ENCODE measurements around the gene PLCD3. TPM values are rescaled to one million over a fixed set of nuclear protein-coding genes. Genes with fewer than 3 reads are reported as not detected.

PLCD3 gene
- total and polyA plus RNA-seq, 9 of the 15 experiments (the other 6 are each of a cell fraction or from before 2014, with no cell fraction given) = 0.20 to 22.6 (median 7.5) TPM

DNA sequence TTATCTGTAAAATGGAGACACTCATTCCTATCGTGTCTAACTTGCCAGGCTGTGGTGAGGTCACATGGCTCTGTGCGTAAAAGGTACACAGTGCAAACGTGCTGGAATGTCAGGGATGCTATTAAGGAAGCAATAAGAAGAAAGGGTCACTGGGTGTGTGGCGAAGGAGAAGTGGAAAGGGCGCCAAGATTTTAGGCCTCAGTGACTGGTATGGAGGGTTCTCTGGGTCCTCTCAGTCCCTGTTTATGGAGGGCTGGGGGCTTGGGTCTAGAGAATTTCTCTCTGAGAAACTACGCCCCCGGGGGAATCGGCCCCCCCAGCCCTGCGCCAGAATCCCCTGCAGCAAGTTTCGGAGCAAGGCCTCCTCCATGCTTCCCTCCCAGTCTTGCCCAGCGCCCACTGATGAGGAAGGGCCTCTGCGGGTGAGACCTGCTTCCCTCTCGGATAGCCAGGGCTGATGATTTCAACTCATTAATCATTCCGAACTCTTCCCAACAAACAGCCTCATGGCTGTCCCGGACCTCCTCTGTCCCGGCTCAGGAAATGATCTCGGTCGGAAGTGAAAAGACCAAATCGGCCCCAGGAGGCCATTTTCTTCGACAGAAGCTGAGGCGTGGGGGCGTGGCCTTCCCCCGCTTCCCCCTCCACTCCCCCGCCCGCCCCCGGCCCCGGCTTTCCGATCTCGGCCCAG, 14.7 kb upstream of the PLCD3 start (continued):
- TF ChIP-seq, protein P1, sequence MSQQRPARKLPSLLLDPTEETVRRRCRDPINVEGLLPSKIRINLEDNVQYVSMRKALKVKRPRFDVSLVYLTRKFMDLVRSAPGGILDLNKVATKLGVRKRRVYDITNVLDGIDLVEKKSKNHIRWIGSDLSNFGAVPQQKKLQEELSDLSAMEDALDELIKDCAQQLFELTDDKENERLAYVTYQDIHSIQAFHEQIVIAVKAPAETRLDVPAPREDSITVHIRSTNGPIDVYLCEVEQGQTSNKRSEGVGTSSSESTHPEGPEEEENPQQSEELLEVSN (IDR thresholded peaks at IDR 0.05; ENCODE audit: borderline replicate concordance in 1 of 2, extremely low read depth in 1 of 2, insufficient read depth in 1 of 2, insufficient read length in 1 of 2, low read depth in 1 of 2, low read length in 1 of 2, poor library complexity in 1 of 2, severe bottlenecking in 1 of 2) = peak in 1 of 2 experiments; percentile 22
- TF ChIP-seq ZNF232 (CRISPR knock-in tag; IDR thresholded peaks at IDR 0.05) = no peak
- TF ChIP-seq ZNF79 (CRISPR knock-in tag; IDR thresholded peaks at IDR 0.05; ENCODE audit: low read depth) = 0 out of 2 replicates have a peak, but pooled peaks have one; percentile 52
- TF ChIP-seq, protein P2, sequence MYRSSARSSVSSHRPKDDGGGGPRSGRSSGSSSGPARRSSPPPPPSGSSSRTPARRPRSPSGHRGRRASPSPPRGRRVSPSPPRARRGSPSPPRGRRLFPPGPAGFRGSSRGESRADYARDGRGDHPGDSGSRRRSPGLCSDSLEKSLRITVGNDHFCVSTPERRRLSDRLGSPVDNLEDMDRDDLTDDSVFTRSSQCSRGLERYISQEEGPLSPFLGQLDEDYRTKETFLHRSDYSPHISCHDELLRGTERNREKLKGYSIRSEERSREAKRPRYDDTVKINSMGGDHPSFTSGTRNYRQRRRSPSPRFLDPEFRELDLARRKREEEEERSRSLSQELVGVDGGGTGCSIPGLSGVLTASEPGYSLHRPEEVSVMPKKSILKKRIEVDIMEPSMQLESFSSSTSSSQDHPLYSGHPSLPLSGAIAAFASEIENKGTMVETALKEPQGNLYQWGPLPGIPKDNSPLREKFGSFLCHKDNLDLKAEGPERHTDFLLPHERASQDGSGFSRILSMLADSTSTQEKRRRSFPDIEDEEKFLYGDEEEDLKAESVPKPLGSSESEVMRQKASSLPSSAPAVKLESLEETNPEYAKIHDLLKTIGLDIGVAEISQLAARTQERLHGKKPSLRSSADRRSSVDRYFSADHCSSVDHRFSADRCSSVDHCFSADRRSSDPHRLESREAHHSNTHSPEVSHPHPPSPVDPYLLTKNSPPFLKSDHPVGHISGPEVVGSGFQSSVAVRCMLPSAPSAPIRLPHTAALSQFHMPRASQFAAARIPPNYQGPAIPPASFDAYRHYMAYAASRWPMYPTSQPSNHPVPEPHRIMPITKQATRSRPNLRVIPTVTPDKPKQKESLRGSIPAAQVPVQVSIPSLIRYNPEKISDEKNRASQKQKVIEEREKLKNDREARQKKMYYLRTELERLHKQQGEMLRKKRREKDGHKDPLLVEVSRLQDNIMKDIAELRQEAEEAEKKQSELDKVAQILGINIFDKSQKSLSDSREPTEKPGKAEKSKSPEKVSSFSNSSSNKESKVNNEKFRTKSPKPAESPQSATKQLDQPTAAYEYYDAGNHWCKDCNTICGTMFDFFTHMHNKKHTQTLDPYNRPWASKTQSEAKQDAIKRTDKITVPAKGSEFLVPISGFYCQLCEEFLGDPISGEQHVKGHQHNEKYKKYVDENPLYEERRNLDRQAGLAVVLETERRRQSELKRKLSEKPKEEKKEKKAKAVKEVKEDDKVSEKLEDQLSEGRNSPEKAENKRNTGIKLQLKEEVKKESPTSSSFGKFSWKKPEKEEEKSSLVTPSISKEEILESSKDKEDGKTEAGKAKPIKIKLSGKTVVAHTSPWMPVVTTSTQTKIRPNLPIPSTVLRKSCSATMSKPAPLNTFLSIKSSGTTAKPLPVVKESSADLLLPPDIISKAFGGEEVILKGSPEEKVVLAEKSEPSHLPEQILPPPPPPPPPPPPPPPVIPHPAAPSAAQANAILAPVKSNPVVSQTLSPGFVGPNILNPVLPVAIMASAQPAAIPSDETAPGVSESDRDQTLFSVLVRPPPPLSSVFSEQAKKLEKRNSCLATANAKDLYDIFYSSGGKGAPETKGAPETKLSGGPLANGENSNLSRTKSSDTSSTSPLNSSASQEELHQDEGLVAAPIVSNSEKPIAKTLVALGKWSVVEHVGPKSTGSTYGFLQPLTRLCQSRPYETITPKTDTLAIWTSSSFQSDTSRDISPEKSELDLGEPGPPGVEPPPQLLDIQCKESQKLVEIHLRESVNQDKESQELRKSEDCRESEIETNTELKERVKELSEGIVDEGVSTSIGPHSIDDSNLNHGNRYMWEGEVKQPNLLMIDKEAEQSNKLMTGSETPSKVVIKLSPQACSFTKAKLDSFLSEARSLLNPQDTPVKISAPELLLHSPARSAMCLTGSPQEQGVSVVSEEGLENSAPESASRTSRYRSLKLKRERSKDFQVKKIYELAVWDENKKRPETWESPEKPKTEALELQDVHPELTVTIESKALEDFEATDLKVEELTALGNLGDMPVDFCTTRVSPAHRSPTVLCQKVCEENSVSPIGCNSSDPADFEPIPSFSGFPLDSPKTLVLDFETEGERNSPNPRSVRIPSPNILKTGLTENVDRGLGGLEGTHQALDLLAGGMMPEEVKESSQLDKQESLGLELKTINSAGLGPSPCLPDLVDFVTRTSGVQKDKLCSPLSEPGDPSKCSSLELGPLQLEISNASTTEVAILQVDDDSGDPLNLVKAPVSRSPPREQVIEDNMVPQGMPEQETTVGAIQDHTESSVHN (IDR thresholded peaks at IDR 0.05; ENCODE audit: borderline replicate concordance in 1 of 2, low read depth in 1 of 2) = 0 out of 4 replicates have a peak, but pooled peaks of 1 of the 2 experiments have one; percentile 25
- TF ChIP-seq, protein P3, sequence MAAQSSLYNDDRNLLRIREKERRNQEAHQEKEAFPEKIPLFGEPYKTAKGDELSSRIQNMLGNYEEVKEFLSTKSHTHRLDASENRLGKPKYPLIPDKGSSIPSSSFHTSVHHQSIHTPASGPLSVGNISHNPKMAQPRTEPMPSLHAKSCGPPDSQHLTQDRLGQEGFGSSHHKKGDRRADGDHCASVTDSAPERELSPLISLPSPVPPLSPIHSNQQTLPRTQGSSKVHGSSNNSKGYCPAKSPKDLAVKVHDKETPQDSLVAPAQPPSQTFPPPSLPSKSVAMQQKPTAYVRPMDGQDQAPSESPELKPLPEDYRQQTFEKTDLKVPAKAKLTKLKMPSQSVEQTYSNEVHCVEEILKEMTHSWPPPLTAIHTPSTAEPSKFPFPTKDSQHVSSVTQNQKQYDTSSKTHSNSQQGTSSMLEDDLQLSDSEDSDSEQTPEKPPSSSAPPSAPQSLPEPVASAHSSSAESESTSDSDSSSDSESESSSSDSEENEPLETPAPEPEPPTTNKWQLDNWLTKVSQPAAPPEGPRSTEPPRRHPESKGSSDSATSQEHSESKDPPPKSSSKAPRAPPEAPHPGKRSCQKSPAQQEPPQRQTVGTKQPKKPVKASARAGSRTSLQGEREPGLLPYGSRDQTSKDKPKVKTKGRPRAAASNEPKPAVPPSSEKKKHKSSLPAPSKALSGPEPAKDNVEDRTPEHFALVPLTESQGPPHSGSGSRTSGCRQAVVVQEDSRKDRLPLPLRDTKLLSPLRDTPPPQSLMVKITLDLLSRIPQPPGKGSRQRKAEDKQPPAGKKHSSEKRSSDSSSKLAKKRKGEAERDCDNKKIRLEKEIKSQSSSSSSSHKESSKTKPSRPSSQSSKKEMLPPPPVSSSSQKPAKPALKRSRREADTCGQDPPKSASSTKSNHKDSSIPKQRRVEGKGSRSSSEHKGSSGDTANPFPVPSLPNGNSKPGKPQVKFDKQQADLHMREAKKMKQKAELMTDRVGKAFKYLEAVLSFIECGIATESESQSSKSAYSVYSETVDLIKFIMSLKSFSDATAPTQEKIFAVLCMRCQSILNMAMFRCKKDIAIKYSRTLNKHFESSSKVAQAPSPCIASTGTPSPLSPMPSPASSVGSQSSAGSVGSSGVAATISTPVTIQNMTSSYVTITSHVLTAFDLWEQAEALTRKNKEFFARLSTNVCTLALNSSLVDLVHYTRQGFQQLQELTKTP (IDR thresholded peaks at IDR 0.05; ENCODE audit: low read depth in 1 of 2, partially characterized antibody in 2 of 2) = peak in 1 of 2 experiments; percentile 54
- TF ChIP-seq, protein P4, sequence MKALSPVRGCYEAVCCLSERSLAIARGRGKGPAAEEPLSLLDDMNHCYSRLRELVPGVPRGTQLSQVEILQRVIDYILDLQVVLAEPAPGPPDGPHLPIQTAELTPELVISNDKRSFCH (CRISPR knock-in tag; IDR thresholded peaks at IDR 0.05) = no peak
- TF ChIP-seq, protein P4 (tag; IDR thresholded peaks at IDR 0.05) = peak; percentile 89

Data from K562 (cell line).